Endometrium (tissue), 2 donors: ENCODE results near the gene RYR1.
"Not testable (repeated sequence)": the region's sequence is repeated elsewhere in the genome, so short reads cannot be mapped to it uniquely, and the experiment has no call there.

Source experiments
- FAIRE-seq: peaks from 2 replicates; lab custom pipeline; 2012; peaks lifted over from hg19 to GRCh38; lab: Jason Lieb, UNC
- donor health status: control.
- donor health status: control.

The RYR1 gene

DNA sequence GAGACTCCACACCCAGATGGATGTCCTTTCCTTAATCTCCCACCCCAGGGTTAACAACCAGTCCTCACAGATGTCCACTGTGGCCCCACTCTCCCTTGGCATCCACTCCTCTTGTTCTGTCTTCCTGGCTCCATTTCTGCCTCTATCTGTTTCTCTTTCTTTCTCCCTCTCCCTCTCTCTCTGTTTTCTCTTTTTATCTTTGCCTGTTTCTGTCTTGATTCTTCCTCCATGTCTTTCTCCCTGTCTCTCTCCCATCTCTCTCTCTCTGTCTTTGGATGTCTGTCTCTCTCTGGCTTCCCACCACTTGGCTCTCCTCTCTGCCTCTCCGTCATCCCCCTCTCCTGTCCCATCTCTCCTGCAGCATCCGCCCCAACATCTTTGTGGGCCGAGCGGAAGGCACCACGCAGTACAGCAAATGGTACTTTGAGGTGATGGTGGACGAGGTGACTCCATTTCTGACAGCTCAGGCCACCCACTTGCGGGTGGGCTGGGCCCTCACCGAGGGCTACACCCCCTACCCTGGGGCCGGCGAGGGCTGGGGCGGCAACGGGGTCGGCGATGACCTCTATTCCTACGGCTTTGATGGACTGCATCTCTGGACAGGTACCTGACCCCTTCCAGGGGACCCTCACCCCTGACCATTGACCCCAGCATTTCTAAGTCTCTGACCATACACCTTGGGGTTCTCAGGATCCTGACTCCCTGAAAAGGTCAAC lies 24.4 kb downstream of the RYR1 start:
- no peak for FAIRE-seq

DNA sequence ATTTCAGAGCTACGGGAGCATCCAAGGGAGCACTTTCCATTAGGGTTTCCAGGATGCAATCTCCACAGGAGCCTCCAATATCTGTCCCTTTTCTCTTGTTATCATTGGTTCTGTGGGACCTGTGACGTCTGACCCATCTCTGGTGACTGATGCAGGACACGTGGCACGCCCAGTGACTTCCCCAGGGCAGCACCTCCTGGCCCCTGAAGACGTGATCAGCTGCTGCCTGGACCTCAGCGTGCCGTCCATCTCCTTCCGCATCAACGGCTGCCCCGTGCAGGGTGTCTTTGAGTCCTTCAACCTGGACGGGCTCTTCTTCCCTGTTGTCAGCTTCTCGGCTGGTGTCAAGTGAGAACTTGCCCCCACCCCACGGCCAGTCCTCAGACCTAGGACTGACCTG lies 25.5 kb downstream of the RYR1 start:
- no peak for FAIRE-seq

DNA sequence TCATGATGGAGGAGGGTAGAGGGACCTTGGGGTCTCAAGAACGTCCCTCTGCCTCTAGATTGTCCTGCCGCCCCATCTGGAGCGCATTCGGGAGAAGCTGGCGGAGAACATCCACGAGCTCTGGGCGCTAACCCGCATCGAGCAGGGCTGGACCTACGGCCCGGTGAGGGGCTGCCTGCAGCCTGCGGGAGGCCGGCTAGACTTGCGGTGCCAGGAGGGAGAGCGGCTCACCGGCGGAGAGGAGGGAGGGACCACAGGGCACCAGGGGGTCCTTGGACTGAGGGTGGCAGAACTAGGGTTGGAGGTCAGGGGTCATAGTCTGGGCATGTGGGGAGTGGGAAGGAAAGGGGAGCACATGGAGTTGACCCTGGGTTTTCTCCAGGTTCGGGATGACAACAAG lies 29.9 kb downstream of the RYR1 start:
- no peak for FAIRE-seq

GRCh38 chr19:38464421-38465082 lies 31.1 kb downstream of the RYR1 start:
- FAIRE-seq: no peak

- no peak for FAIRE-seq
Measured at GRCh38 chr19:38466050-38466449, 32.6 kb downstream of the RYR1 start.

DNA sequence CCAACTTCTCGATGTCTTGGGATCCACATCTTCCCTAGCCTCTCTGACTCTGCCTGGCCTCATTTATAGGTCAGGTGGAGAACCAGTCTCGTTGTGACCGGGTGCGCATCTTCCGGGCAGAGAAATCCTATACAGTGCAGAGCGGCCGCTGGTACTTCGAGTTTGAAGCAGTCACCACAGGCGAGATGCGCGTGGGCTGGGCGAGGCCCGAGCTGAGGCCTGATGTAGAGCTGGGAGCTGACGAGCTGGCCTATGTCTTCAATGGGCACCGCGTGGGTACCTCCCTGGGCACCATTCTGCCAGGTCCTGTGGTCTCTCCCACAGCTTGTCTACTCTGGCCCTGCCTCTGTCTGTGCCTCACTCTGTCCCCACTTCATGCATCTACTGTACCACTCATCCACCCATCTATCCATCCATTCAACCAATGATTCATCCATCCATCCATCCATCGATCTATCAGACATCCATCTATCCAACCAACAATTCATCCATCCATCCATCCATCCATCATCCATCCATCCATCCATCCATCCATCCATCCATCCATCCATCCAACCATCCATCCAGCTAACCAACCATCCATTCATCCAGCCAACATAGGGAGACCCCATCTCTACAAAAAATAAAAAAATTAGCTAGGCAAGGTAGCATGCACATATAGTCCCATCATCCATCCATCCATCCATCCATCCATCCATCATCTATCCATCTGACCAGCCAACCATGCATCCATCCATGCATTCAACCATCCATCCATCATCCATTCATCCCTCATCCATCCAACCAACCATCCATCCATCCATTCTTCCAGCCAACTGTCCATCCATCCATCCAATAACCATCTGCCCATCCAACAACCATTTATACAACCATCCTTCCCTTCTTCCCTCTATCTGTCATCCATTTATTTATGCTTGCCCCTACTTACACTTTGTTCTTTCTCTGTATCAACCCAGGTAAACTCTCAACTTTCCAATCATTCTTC lies 34.3 kb downstream of the RYR1 start:
- FAIRE-seq: no peak

DNA sequence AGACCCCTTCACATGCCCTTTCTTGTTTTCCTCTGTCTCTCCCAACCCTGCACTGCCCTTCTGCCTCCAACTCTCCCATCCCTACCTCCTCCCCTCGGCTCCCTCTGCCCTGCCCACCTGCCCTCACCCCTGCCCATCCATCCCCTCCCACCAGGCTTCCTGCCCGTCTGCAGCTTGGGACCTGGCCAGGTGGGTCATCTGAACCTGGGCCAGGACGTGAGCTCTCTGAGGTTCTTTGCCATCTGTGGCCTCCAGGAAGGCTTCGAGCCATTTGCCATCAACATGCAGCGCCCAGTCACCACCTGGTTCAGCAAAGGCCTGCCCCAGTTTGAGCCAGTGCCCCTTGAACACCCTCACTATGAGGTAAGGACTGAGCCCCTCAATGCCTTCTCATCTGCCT lies 35.7 kb downstream of the RYR1 start:
- FAIRE-seq: no peak

- FAIRE-seq: no peak
Measured at GRCh38 chr19:38470788-38471480, 37.4 kb downstream of the RYR1 start.

DNA sequence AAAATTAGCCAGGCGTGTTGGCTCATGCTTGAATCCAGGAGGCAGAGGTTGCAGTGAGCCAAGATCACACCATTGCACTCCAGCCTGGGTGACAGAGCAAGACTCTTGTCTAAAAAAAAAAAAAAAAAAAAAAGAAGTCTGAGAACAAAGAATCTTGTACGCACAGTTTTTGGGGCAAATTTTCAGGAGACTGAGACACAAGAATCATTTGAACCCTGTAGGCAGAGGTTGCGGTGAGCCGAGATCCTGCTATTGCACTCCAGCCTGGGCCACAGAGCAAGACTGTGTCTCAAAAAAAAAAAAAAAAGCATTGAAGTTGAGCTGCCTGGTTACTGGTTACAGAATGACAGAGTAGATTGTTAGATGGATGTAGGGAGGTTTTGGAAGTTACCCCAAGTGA lies 39.2 kb downstream of the RYR1 start:
- FAIRE-seq: not testable (repeated sequence)

DNA sequence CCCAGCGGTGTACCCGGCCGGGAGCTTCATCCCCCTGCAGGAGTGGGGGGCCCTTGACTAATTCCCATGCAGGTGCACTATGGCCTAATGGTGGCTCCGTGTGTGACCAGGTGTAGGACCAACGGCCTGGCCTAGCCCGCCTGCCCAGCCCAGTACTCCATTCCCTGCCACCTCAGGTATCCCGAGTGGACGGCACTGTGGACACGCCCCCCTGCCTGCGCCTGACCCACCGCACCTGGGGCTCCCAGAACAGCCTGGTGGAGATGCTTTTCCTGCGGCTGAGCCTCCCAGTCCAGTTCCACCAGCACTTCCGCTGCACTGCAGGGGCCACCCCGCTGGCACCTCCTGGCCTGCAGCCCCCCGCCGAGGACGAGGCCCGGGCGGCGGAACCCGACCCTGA lies 39.7 kb downstream of the RYR1 start:
- FAIRE-seq: no peak

- FAIRE-seq: no peak
Measured at GRCh38 chr19:38475176-38475575, 41.7 kb downstream of the RYR1 start.

- no peak for FAIRE-seq
Measured at GRCh38 chr19:38478273-38478971, 44.9 kb downstream of the RYR1 start.

- FAIRE-seq: no peak
Measured at GRCh38 chr19:38482496-38482895, 49.0 kb downstream of the RYR1 start.

- FAIRE-seq: no peak
Measured at GRCh38 chr19:38483016-38483630, 49.6 kb downstream of the RYR1 start.

GRCh38 chr19:38484747-38485146 lies 51.3 kb downstream of the RYR1 start:
- FAIRE-seq: no peak

DNA sequence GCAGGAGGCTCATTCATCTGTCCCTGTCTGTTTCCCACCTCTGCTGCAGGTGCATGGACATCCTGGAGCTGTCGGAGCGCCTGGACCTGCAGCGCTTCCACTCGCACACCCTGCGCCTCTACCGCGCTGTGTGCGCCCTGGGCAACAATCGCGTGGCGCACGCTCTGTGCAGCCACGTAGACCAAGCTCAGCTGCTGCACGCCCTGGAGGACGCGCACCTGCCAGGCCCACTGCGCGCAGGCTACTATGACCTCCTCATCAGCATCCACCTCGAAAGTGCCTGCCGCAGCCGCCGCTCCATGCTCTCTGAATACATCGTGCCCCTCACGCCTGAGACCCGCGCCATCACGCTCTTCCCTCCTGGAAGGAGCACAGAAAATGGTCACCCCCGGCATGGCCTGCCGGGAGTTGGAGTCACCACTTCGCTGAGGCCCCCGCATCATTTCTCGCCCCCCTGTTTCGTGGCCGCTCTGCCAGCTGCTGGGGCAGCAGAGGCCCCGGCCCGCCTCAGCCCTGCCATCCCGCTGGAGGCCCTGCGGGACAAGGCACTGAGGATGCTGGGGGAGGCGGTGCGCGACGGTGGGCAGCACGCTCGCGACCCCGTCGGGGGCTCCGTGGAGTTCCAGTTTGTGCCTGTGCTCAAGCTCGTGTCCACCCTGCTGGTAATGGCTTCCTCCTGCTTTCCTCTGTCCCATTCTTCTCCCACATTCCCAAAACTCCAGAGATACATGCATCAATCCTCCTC lies 52.2 kb downstream of the RYR1 start:
- FAIRE-seq: no peak

DNA sequence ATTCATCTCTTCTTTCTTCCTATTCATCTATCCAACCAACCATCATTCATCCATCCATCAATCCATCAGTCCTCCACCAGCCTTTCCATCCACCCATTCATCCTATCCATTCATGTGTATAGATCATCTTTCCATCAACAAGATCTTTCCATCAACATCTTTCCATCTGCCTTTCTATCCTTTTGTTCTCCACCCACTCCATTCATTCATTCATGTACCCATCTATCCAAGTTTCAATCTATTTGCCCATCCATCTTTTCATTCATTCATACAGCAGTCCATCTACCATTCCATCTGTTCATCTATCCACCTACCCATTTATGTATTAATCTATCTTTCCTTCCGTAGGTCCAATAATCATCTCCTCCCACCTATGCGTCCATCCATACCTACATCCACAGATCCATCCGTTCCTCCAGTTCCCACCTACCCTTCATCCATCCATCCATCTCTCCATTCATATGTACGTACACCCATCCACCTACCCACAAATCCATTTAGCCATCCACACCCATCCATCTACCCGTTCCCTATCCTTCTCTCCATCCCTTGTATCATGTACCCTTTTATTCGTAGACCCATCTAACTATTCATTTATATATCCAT lies 53.3 kb downstream of the RYR1 start:
- no peak for FAIRE-seq

GRCh38 chr19:38488096-38488495 lies 54.6 kb downstream of the RYR1 start:
- FAIRE-seq: no peak

- no peak for FAIRE-seq
Measured at GRCh38 chr19:38488776-38489481, 55.4 kb downstream of the RYR1 start.
